HepG2 (cell line): ENCODE results near the gene TPD52L2. TPM values are rescaled to one million over a fixed set of nuclear protein-coding genes. Genes with fewer than 3 reads are reported as not detected.
A peak's percentile ranks its signal among the peaks of the same experiment; 100 is the strongest.

Experiments
- AKNA ChIP-seq: sonication (generic); formaldehyde crosslinking; IDR thresholded peaks from 2 replicates; pipeline ENCODE4 v1.4.0; 2020; ENCODE audit warnings: missing genetic modification reagents, borderline replicate concordance
- CHD2 ChIP-seq: IDR thresholded peaks from 2 replicates; pipeline ENCODE4 v1.6.1; 2011; ENCODE audit warnings: low read depth, low read length, improper control_type of control experiment
- DMTF1 ChIP-seq: sonication (generic); formaldehyde crosslinking; IDR thresholded peaks from 2 replicates; pipeline ENCODE4 v1.4.0; 2020; ENCODE audit warnings: mild to moderate bottlenecking, missing genetic modification reagents
- FOXC1 ChIP-seq: sonication (generic); formaldehyde crosslinking; IDR thresholded peaks from 2 replicates; pipeline ENCODE4 v1.8.0; 2022; ENCODE audit warnings: mild to moderate bottlenecking, missing genetic modification reagents, borderline replicate concordance
- IKZF1 ChIP-seq: fragments of 450-650 bp; IDR thresholded peaks from 2 replicates; pipeline ENCODE4 v1.7.1; 2016
- PHB2 ChIP-seq: fragments of 450-650 bp; IDR thresholded peaks from 2 replicates; pipeline ENCODE4 v1.6.1; 2018; ENCODE audit not compliant: partially characterized antibody
- PPARG ChIP-seq: conservative IDR thresholded peaks from 2 replicates; pipeline ENCODE4 v1.6.1; 2016; ENCODE audit warnings: missing biosample characterization, missing genetic modification reagents
- PREB ChIP-seq: sonication (generic); formaldehyde crosslinking; IDR thresholded peaks from 2 replicates; pipeline ENCODE4 v1.4.0; 2020; ENCODE audit warnings: missing genetic modification reagents
- RFXAP ChIP-seq: sonication (generic); formaldehyde crosslinking; IDR thresholded peaks from 2 replicates; pipeline ENCODE4 v1.4.0; 2020; ENCODE audit warnings: missing genetic modification reagents, borderline replicate concordance
- RNF2 ChIP-seq: fragments of 450-650 bp; conservative IDR thresholded peaks from 2 replicates; pipeline ENCODE4 v1.6.1; 2016; ENCODE audit warnings: low read depth
- SNRNP70 ChIP-seq: fragments of 200-400 bp; formaldehyde crosslinking; IDR thresholded peaks from 2 replicates; pipeline ENCODE4 v1.6.1; 2017; ENCODE audit warnings: mild to moderate bottlenecking, low read depth, low read length, moderate library complexity
- ZBTB7B ChIP-seq: sonication (generic); formaldehyde crosslinking; IDR thresholded peaks from 2 replicates; pipeline ENCODE4 v1.4.0; 2020; ENCODE audit warnings: missing genetic modification reagents
- ZFP36 ChIP-seq: fragments of 150-350 bp; IDR thresholded peaks from 2 replicates; pipeline ENCODE4 v1.6.1; 2018; ENCODE audit warnings: borderline replicate concordance, low read length, low read depth; ENCODE audit not compliant: partially characterized antibody
- ZMYM4 ChIP-seq: sonication (generic); formaldehyde crosslinking; IDR thresholded peaks from 2 replicates; pipeline ENCODE4 v1.8.1; 2023; ENCODE audit warnings: mild to moderate bottlenecking, missing genetic modification reagents
- ZNF207 ChIP-seq: fragments of 450-650 bp; IDR thresholded peaks from 2 replicates; pipeline ENCODE4 v1.6.1; 2016; ENCODE audit warnings: antibody characterized with exemption, borderline replicate concordance
- ZNF343 ChIP-seq: sonication (generic); formaldehyde crosslinking; IDR thresholded peaks from 2 replicates; pipeline ENCODE4 v1.4.0; 2020; ENCODE audit warnings: mild to moderate bottlenecking, missing genetic modification reagents
- ZNF597 ChIP-seq: sonication (generic); formaldehyde crosslinking; IDR thresholded peaks from 2 replicates; pipeline ENCODE4 v1.5.0; 2020; ENCODE audit warnings: missing genetic modification reagents
- ZNF619 ChIP-seq: sonication (generic); formaldehyde crosslinking; IDR thresholded peaks from 2 replicates; pipeline ENCODE4 v1.4.0; 2020; ENCODE audit warnings: mild to moderate bottlenecking, missing genetic modification reagents
- ZSCAN21 ChIP-seq: sonication (generic); formaldehyde crosslinking; IDR thresholded peaks from 2 replicates; pipeline ENCODE4 v1.8.0; 2022; ENCODE audit warnings: mild to moderate bottlenecking, missing genetic modification reagents, moderate library complexity, borderline replicate concordance
- polyA plus RNA-seq, 8 experiments: library from polyadenylated mRNA; depleted of rRNA in 3 of 8; stranded (reverse) in 7 of 8; unstranded in 1 of 8; fragments of >200 nt; fragmentation: Illumina TruSeq in 4 of 8; extraction: Trizol in 4 of 8; gene quantifications; 2 replicates each; pipeline versions ENCODE4 v1.2.1 to v1.2.3, GENCODE V29; 2011 to 2016; ENCODE audit warnings: low read depth in 4 of 8, missing spikeins in 1 of 8, mixed read lengths in 1 of 8; ENCODE audit not compliant: insufficient read depth in 1 of 8
- total RNA-seq, 5 experiments: library from RNA; depleted of rRNA; stranded (reverse); fragments of >200 nt; fragmentation: Illumina TruSeq; extraction: Trizol; gene quantifications; 2 replicates each; pipeline ENCODE4 v1.2.3, GENCODE V29; 2016; ENCODE audit warnings: low read depth in 1 of 5

Gene TPD52L2
- total and polyA plus RNA-seq, 2 of the 13 experiments (the other 11 are each of a cell fraction or from before 2014, with no cell fraction given): 156 to 184 TPM

- TF ChIP-seq ZNF343 (CRISPR knock-in tag) (peak; percentile 62; the same call in 1 of the 2 replicates), ZNF207 (no peak), PREB (no peak), ZNF597 (no peak), ZSCAN21 (no peak), DMTF1 (CRISPR knock-in tag) (peak; percentile 75; the same call in 1 of the 2 replicates), PHB2 (no peak), CHD2 (0 out of 2 replicates have a peak, but pooled peaks have one; percentile 33), IKZF1 (no peak), PPARG (CRISPR knock-in tag) (no peak), ZNF619 (CRISPR knock-in tag) (no peak), RNF2 (0 out of 2 replicates have a peak, but pooled peaks have one; percentile 29), ZBTB7B (CRISPR knock-in tag) (0 out of 2 replicates have a peak, but pooled peaks have one; percentile 21), AKNA (CRISPR knock-in tag) (no peak), ZFP36 (no peak), ZMYM4 (CRISPR knock-in tag) (no peak), SNRNP70 (no peak), FOXC1 (no peak), RFXAP (CRISPR knock-in tag) (no peak)
Observed at GRCh38 chr20:63833776-63834490, 31.1 kb upstream of the TPD52L2 start (continued).
